HepG2 (cell line): Measurements from ENCODE around the gene FAM117B. TPM values are rescaled to one million over a fixed set of nuclear protein-coding genes. Genes with fewer than 3 reads are reported as not detected.

Source experiments
- AGO2 ChIP-seq: fragments of 200-400 bp; formaldehyde crosslinking; optimal IDR thresholded peaks from 2 replicates; pipeline ENCODE3; 2017; ENCODE audit warnings: mild to moderate bottlenecking, low read depth, low read length, moderate library complexity
- ARID5B ChIP-seq: IDR thresholded peaks from 2 replicates; pipeline ENCODE4 v1.4.0; 2020; ENCODE audit warnings: mild to moderate bottlenecking, missing genetic modification reagents
- BHLHE40 ChIP-seq: IDR thresholded peaks from 2 replicates; pipeline ENCODE4 v1.6.1; 2011; ENCODE audit warnings: low read length, improper control_type of control experiment
- BRCA1 ChIP-seq: sonication (generic); formaldehyde crosslinking; IDR thresholded peaks from 2 replicates; pipeline ENCODE4 v1.4.0; 2020; ENCODE audit warnings: missing genetic modification reagents
- DDIT3 ChIP-seq: sonication (generic); formaldehyde crosslinking; IDR thresholded peaks from 2 replicates; pipeline ENCODE4 v1.4.0; 2020; ENCODE audit warnings: mild to moderate bottlenecking, missing genetic modification reagents
- ETV5 ChIP-seq: IDR thresholded peaks from 2 replicates; pipeline ENCODE4 v1.6.1; 2018; ENCODE audit warnings: missing biosample characterization, missing genetic modification reagents, inconsistent platforms, borderline replicate concordance
- GLMP ChIP-seq: sonication (generic); formaldehyde crosslinking; IDR thresholded peaks from 2 replicates; pipeline ENCODE4 v1.9.0; 2021; ENCODE audit warnings: missing genetic modification reagents, mild to moderate bottlenecking, borderline replicate concordance
- HMGXB4 ChIP-seq, 2 experiments: sonication (generic) in 1 of 2; formaldehyde crosslinking in 1 of 2; IDR thresholded peaks; 2 replicates each; pipeline versions ENCODE4 v1.4.0 to v1.6.1; 2018 to 2020; ENCODE audit warnings: missing genetic modification reagents in 2 of 2, borderline replicate concordance in 1 of 2, low read depth in 1 of 2, mild to moderate bottlenecking in 1 of 2, missing biosample characterization in 1 of 2
- IRF9 ChIP-seq: sonication (generic); formaldehyde crosslinking; IDR thresholded peaks from 2 replicates; pipeline ENCODE4 v1.8.0; 2022; ENCODE audit warnings: missing genetic modification reagents, mild to moderate bottlenecking, borderline replicate concordance
- REPIN1 ChIP-seq: sonication (generic); formaldehyde crosslinking; IDR thresholded peaks from 2 replicates; pipeline ENCODE4 v1.8.0; 2022; ENCODE audit warnings: missing genetic modification reagents, low read depth, mild to moderate bottlenecking, borderline replicate concordance
- SRSF9 ChIP-seq: fragments of 200-400 bp; formaldehyde crosslinking; IDR thresholded peaks from 2 replicates; pipeline ENCODE4 v1.6.1; 2018; ENCODE audit warnings: borderline replicate concordance, mild to moderate bottlenecking, low read depth, low read length; ENCODE audit not compliant: insufficient read depth, poor library complexity, severe bottlenecking
- ZBTB25 ChIP-seq: IDR thresholded peaks from 2 replicates; pipeline ENCODE4 v1.6.1; 2018; ENCODE audit warnings: missing genetic modification reagents
- ZNF292 ChIP-seq: sonication (generic); formaldehyde crosslinking; IDR thresholded peaks from 2 replicates; pipeline ENCODE4 v1.8.1; 2022; ENCODE audit warnings: mild to moderate bottlenecking, low read depth, missing genetic modification reagents, borderline replicate concordance
- ZNF678 ChIP-seq: sonication (generic); formaldehyde crosslinking; IDR thresholded peaks from 2 replicates; pipeline ENCODE4 v1.4.0; 2020; ENCODE audit warnings: mild to moderate bottlenecking, missing genetic modification reagents
- polyA plus RNA-seq, 8 experiments: library from polyadenylated mRNA; depleted of rRNA in 3 of 8; stranded (reverse) in 7 of 8; unstranded in 1 of 8; fragments of >200 nt; fragmentation: Illumina TruSeq in 4 of 8; extraction: Trizol in 4 of 8; gene quantifications; 2 replicates each; pipeline versions ENCODE4 v1.2.1 to v1.2.3, GENCODE V29; 2011 to 2016; ENCODE audit warnings: low read depth in 4 of 8, missing spikeins in 1 of 8, mixed read lengths in 1 of 8; ENCODE audit not compliant: insufficient read depth in 1 of 8
- total RNA-seq, 5 experiments: library from RNA; depleted of rRNA; stranded (reverse); fragments of >200 nt; fragmentation: Illumina TruSeq; extraction: Trizol; gene quantifications; 2 replicates each; pipeline ENCODE4 v1.2.3, GENCODE V29; 2016; ENCODE audit warnings: low read depth in 1 of 5

Gene FAM117B
- total and polyA plus RNA-seq, 2 of the 13 experiments (the other 11 are each of a cell fraction or from before 2014, with no cell fraction given) = 5.8 to 11.0 TPM

- TF ChIP-seq ARID5B (CRISPR knock-in tag) = peak; percentile 81
- no peak for TF ChIP-seq SRSF9
- TF ChIP-seq REPIN1 (CRISPR knock-in tag) = no peak
- peak; percentile 57; the same call in 1 of the 2 replicates for TF ChIP-seq IRF9 (CRISPR knock-in tag)
- TF ChIP-seq AGO2 = no peak
- TF ChIP-seq ZNF292 (CRISPR knock-in tag) = peak; percentile 71; the same call in 1 of the 2 replicates
- TF ChIP-seq HMGXB4 (CRISPR knock-in tag; IDR thresholded peaks at IDR 0.05; ENCODE audit: borderline replicate concordance in 1 of 2, low read depth in 1 of 2) = peak; percentile 84 to 96
- peak; percentile 57 for TF ChIP-seq BHLHE40
- peak; percentile 42; the same call in 1 of the 2 replicates for TF ChIP-seq ETV5 (CRISPR knock-in tag)
- TF ChIP-seq GLMP (CRISPR knock-in tag) = no peak
- no peak for TF ChIP-seq DDIT3 (CRISPR knock-in tag)
- TF ChIP-seq BRCA1 = no peak
- 0 out of 2 replicates have a peak, but pooled peaks have one; percentile 22 for TF ChIP-seq ZBTB25
- TF ChIP-seq ZNF678 = no peak
These were observed 45.9 kb upstream of the FAM117B start (continued) for GRCh38 chr2:202588647-202589581.
